DMS114 treated with DMSO at 0.1 percent for 48 hours (cell line): ENCODE measurements around the gene GALNT7.
A peak's percentile ranks its signal among the peaks of the same experiment; 100 is the strongest.
"Not testable (repeated sequence)": the region's sequence is repeated elsewhere in the genome, so short reads cannot be mapped to it uniquely, and the experiment has no call there.

ENCODE experiments used
- DNase-seq: peaks from one replicate; lab custom pipeline; 2025; ENCODE audit not compliant: unreplicated experiment; lab: John Stamatoyannopoulos, UW

GALNT7 gene

DNA sequence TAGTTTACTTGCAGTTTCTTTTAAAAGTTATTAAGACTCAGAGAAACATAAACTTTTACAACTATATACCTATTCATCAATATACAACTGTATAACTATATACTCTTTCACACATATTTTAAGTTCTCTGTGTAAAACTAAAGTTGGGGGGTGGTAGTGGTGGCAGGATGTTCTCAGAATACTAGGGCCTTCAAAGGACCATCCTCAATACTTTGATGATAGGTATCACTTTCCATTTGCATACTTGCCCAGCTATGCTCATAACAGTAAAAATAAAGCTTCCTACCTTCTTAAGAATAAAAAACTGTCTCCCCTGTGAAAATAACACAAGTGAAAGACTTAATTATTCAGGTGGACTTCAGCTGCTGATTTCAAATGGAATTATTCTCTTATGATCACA, 2.9 kb upstream of the GALNT7 start:
- no peak for DNase-seq

DNA sequence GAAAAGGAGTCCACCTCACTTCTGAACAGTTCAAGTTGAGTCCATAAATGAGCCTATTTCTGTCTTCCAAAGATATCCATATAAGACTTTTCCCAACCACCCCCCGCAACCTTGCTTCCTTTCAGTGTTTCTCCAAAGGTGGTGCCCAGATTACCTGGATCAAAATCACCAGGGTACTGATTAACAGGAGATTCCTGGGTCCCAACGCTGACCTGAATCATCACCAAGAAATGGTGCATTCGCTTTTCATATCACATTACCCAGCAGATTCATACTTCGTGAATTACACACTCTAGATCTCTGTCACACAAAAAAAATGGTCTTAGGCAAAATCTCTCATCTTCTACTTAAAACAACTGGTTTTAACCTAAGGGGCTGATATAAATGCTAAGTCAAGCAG, 2.1 kb upstream of the GALNT7 start:
- no peak for DNase-seq

DNA sequence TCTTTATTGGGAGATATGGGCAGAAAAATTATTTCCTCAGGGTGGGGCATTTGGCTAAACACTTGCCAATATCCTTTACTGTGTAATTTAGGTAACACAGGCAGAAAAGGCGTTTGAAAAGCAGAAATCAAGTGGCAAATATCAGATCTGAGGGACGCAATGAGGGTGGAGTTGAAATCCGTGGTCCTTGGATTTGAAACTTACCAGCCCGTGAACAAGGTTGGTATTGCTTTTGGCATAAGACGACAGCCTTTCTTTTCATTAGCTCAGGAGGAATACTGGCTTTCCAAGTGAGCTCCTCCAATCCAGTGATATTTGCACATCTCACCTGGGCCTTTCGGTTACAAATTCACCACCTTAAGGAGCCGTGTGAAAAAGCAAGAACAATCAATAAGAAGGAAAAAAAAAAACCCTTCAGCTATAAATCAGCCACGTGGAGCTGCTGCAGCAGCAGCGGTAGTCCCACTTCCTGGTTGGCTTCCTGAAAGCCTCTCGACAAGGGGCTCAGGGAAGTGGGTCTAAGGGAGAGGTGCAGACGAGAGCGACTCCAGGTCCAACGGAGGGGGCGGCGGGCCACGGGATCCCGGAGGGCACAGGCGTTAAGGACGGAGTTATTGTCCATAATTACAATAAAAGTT, 734 bp upstream of the GALNT7 start:
- no peak for DNase-seq

DNA sequence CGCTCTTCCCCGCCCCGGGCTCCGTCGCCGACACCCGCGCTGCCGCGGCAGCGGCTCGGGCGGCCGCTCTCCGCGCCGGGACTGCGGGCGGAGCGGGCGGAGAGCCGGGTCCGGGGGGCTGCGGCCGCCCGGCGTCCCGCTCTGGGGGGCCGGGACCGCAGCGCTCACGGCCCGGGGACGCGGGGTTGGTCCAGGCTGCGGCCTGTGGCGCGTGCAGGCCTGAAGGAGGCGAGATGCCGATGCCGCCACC, 492 bp downstream of the GALNT7 start:
- no peak for DNase-seq

DNA sequence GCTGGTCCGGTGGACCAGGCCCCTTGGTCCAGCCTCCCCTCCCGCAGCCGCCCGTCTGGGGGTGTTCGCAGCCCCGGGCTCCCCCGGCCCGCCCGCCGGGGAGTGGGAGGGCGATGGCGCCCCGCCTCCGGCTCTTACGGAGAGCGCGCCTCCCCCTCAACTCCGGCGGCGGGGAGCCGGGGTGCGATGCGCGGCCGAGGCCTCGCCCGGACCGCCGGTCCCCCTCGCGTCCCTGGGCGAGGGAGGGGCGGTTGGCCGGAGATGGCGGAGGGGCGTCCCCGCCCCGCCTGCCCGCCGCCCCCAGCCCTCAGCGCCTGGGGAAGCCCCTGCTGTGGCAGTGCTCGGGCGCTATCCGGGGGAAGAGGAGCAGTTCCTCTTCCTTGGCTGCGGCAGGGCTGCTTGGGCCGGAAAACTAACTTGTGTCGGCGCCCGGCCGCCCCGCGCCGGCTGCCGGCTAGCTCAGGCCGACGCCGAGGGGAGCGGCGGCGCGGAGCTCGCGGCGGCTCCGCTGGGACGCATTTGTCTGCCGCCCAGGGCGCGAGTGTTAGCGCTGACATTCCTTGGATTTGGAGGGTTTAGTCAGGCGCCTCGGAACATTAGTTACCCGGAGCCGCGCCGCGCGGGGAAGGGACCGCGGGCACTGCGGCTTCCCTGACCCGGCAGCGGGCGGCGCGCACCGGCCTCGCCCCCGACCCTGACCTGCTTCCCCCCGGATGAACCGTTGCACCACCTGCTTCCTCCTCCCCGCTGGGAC, 994 bp downstream of the GALNT7 start:
- DNase-seq = no peak

DNA sequence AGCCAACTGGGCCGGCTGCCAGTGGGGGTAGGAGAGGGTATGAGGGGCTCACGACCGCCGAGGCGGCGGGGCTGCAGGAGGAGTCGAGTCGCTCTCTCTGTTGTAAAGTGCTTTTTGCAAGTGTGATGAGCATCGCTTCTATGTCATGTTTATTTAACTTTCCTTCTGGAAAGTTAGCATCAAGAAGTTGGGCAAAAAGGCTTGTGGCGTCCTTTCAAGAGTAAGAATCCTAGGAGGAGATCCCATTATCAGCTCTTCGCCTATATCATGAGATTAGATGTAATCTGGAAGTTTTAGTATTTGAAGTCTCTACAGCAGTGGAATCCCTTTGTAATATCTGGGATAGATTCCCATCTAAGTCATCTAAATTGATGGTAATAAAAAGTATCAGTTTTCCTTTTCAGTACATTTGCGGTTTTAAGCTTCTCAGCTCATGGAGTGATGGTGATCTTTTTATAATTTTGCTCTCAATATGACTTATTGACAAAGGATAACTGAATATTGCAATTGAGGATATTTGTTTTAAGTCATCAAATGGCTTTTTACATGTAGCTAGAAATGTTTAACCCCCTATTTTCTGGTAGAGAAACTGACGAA, 1.7 kb downstream of the GALNT7 start:
- no peak for DNase-seq

DNA sequence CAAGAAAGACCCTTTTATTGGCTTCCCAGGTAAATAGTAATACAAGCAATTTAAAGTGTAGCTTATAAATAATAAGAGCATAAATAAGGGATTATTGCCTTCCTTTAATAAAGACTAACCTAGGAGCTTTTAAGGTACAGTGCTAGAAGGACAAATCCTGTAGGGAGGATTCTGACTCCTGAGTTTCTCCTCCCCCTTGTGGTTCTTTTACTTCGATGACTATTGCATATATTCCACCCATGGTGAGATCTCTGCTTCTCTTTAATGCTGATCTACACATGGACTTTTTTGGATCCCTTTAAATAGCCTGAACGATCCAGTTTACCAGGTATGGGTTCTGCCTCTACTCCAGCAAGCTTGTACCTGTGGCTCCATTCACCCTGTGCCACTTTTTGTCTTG, 2.5 kb downstream of the GALNT7 start:
- DNase-seq = peak; percentile 30

DNA sequence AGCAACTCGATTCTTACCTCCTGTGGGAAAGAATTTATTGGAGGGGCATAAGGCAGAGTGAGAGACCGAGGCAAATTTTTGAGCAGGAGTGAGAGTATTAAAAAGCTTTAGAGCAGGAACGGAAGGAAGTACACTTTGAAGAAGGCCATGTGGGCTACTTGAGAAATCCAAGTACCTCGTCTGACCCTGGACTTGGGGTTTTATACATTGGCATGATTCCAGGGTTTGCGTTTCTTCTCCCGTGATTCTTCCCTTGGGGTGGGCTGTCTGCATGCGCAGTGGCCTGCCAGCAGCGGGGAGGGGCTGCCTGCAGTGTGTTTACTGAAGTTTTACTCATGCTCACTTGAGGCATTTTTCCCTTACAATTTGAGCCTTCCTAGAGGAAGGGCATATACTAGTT, 3.4 kb downstream of the GALNT7 start:
- DNase-seq = no peak

DNA sequence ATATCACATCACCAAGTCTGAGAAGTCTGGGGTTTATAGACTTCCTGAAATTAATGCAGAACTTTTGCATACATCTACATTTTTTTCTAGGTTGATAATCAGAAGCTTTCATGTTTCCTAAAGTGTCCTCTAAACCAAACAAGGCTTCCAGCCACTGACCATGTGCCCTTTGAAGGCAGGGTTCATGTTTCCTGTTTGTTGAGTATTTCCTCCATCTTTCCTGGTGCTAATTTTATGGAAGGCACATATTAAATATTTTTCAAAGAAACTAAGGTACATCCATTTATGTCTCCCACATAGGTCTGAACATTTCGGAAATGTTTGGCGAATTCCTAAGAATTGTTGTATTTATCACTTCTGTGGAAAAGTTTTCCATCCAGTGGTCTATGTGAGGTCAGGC, 5.6 kb downstream of the GALNT7 start:
- DNase-seq = no peak

DNA sequence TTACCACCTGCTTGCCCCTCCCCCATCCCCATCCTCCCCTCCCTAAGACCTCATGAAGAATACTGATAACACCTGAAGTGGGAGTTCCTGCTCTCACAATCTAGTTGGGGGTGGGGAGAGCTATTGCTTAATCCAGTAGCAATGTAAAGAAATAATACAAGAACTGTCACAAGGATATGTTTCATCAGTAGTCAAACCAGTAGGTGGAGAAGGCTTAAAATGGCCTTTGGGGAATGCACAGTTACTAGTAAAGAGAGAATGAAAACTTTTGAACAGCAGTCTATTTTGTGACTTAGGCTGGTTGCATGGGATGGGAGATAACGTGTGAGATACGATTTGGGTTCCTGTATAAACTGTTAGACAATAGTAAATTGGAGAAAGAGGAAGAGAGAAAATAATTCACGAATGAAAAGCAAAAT, 6.0 kb downstream of the GALNT7 start:
- DNase-seq = no peak

DNA sequence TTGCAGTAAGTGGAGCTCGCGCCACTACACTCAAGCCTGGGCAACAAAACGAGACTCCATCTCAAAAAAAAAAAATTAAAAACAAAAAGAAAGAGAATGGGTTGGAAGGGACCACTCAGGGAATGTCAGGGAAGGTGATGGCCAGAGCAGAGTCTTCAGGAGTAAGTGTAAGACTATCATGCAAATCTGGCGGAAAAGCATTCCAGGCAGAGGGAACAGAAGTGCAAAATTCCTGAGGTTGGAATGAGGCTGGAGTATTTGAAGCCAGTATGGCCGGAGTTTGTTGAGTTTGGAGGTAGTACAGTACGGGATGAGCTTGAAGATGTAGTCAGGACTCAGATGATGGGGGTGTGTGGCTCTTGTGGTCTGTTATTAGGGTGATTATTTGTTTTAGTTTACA, 7.4 kb downstream of the GALNT7 start:
- DNase-seq = no peak

DNA sequence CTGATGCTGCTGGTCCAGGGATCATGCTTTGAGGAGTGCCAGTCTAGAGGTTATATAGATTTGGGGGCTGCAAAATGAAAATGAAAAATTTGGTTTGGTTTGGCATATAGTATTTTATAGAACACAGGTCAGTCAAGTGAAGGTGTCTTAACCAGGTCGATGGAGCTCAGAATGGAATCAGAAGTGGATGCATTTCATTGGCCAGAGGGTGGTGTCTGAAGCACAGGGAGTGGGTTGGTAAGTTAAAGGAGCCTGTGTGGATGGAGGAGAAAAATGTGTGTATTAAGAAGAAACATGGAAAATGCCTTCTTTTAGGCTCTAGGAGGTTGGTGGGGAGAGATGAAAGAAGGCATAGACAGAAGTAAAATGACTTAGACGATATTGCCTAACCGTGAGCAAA, 8.6 kb downstream of the GALNT7 start:
- DNase-seq = no peak

DNA sequence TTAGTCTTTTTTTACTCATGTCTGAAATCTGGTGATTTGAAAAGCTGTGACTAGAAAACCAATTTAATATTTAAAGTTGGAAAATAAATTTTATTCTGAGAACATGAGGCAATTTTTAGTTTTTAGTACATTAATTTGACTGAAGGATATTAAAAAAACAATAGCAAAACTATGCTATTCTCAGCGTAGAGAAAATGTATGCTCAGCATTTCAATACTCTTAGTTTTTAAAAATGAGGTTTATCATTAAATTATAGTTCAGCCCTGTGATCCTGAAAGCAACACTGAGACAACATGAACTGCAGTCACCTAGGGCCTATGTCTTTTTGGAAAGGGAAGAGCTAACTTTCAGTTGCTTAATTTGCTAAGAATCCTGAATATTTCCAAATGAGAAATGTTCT, 9.5 kb downstream of the GALNT7 start:
- no peak for DNase-seq

DNA sequence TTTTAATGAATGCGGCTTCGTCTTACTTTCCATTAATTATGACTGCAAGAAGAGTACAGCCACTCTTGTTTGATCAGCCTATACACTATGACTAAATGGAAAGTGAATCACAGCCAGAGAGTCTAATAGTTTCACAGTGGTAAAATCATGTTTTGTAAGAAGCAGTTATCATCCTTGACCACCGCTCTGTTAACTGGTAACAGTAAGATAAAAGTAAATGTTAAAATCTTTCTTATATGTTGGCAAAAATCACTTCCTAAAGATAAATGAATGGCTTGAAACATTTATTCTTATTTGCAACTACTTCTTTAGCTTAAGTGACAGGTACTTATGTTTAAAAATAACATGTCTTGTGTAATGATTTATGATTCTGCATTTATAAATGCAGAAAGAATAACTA, 13.2 kb downstream of the GALNT7 start:
- DNase-seq = no peak

DNA sequence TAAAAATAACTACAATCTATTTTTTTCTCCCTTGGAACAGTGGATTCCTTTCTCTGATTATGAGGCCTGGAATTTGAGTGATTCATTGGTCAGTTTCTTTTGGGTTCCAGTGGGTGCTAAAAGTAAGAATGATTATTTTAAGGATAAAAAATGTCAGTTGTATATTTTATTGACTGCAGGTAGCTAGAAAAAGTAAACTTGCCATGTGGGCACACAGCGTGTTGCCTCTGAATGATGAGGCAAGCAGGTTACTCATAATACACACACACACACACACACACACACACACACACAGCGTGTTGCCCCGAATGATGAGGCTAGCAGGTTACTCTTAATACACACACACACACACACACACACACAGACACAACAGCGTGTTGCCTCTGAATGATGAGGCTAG, 13.8 kb downstream of the GALNT7 start:
- DNase-seq = no peak

DNA sequence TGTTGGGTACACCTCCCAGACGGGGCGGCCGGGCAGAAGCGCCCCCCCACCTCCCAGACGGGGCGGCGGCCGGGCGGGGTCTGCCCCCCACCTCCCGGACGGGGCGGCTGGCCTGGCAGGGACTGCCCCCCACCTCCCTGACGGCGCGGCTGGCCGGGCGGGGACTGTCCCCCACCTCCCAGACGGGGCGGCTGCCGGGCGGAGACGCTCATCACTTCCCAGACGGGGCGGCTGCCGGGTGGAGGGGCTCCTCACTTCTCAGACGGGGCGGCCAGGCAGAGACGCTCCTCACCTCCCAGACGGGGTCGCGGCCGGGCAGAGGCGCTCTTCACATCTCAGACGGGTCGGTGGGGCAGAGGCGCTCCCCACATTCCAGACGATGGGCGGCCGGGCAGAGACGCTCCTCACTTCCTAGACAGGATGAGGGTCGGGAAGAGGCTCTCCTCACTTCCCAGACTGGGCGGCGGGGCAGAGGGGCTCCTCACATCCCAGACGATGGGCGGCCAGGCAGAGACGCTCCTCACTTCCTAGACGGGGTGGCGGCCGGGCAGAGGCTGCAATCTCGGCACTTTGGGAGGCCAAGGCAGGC, 15.1 kb downstream of the GALNT7 start:
- DNase-seq = not testable (repeated sequence)

DNA sequence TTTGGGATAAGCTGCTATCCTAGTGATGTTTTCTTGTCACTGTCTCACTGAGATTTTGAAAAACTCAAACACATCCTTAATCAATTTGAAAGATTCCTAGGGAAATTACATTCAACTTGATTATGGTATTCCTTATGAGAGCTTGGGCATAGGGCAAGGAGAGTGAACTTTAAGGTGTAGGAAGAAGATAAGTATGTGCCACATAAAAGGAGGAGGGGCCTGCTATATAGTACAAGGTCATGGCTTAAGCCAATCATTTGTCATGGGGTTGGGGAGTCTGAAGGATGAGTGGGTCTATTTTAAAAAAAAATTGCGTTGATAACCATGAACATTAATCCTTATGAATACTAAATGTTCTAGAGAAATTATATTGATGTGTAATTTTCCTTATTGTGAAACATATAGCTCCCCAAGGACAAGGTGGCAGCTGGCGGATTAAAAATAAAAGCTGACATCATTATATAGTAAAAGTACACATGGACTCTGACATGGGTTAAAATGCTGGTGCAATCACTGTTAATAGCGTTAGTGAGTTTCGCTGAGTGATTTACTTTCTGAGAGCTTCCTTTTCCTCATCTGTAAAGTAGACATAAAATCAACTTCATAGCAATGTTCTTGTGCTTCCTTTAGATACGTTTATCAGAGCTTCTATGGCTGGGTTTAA, 17.4 kb downstream of the GALNT7 start:
- no peak for DNase-seq

DNA sequence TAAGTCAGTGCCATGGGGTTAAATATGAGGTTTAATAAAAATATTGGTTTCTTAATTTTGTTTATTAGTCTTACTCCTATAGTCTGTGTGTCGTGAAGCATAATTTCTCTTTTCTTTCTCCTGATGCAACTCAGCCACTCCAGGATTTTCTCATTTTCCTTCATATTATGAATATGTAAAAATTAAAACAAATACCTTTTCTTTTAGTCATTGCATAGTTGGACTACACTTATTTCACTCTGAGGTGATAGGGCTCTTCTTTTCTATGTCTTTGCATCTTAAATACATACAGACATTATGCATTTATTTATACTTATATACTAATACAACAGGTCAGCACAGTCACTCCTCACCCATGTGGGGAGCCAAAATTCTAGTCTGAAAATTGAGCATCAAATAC, 19.1 kb downstream of the GALNT7 start:
- DNase-seq = no peak

DNA sequence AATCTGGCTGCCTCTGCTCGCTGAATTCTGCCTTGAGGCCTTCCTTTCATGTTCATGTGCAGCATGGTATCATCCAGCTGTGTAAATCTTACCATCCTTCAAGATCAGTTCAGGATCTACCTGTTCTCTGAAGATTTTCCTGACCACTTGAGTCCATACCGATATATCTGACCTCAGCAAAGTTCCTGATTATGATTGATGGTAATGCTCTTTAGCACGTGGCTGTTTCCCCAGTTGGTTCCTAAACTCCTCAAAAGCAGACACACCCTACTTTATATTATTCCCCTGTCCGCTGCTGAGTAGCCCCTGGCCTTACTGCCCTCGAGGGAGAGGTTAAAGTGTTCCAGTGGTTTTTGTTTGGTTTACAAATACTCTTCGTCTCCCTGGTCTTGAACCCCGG, 20.0 kb downstream of the GALNT7 start:
- DNase-seq = no peak

DNA sequence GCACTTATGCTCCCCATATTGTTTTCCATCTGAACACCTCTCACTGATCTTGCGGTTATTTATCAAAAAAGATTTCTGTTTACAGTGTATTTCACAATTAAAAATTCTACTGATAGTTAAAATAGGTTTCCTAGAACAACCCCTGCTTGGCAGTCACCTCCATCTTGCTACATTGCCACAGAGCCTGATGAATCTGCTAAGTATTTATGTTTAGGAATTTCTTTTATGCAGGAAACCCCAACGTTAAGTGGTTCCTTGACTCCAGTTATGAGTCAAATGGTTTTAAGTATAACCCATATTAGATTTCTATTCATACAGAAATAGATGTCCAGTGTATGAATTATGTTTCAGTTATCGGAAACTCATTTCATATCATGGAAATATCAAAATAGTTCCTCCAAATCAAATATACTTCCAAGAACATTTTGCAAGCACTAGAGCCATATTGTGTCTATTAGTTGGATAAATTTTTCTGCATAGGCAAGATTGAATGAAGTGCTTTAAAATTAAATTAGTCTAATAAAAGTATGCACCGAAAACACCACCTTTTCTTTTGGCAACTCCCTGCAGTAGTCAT, 20.6 kb downstream of the GALNT7 start:
- DNase-seq = no peak

DNA sequence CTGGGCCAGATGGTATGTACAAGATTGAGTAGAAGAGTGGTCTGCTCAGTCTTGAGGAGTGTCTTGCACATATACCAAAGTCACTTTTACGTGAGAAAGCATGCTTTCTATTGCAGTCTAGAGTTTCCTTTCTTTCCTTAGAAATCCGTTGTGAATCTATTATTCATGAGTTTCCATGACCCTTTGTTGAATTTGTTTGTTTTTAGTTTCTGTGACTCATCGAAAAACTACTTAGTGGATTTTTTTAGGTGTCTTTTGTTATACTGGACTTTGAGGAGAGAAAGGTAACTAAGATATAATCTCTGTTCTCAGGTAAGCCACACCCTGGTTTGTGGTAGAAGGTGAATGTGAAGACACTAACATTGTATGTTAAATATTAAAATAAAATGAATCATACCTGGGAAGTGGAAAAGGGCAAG, 23.0 kb downstream of the GALNT7 start:
- no peak for DNase-seq
